Caco-2 (cell line): ENCODE results near the gene VASH1. TPM values are rescaled to one million over a fixed set of nuclear protein-coding genes. Genes with fewer than 3 reads are reported as not detected.

Source experiments
- BruUV-seq: library from RNA; stranded (reverse); fragments of 400-500 nt; replicated peaks from 2 replicates; lab custom pipeline; 2021; lab: Mats Ljungman, UMichigan
- CTCF ChIA-PET: fragments of 300-600 bp; sonication (Branson Sonifier 250); formaldehyde crosslinking; loops from one replicate; lab custom pipeline; 2022; ENCODE audit warnings: antibody characterized with exemption; lab: Charles Lee
- POLR2A ChIA-PET: fragments of 300-600 bp; sonication (Branson Sonifier 250); formaldehyde crosslinking; loops from one replicate; lab custom pipeline; 2022; ENCODE audit warnings: antibody characterized with exemption; lab: Charles Lee
- DNase-seq, 2 experiments: peaks; one replicate each; pipeline versions ENCODE4 v3.0.0 to v3.0.0-alpha.2; 2020 to 2022
- H3K27me3 ChIP-seq: replicated peaks from 2 replicates; pipeline ENCODE4 v1.6.0; 2011; ENCODE audit warnings: low read length; ENCODE audit not compliant: control insufficient read depth, insufficient read depth
- H3K36me3 ChIP-seq: 2 replicates; pipeline ENCODE4 v1.5.1; 2011; ENCODE audit warnings: low read length; ENCODE audit not compliant: control insufficient read depth, insufficient read depth
- H3K4me1 ChIP-seq: fragments of 250-450 bp; sonication (Bioruptor Pico); 2 replicates; pipeline ENCODE4 v1.5.1; 2020; ENCODE audit warnings: mild to moderate bottlenecking
- H3K4me3 ChIP-seq: 2 replicates; pipeline ENCODE4 v1.5.1; 2011; ENCODE audit warnings: low read depth, mild to moderate bottlenecking, control low read depth, low read length
- H3K9me3 ChIP-seq: fragments of 250-450 bp; sonication (Bioruptor Pico); 2 replicates; pipeline ENCODE4 v1.5.1; 2020; ENCODE audit warnings: mild to moderate bottlenecking, moderate library complexity
- H3K27ac Mint-ChIP-seq: one replicate; pipeline ENCODE4 v1.8.0; 2022; ENCODE audit warnings: mixed read lengths; ENCODE audit not compliant: unreplicated experiment
- H3K27me3 Mint-ChIP-seq: one replicate; pipeline ENCODE4 v1.8.0; 2022; ENCODE audit warnings: mixed read lengths; ENCODE audit not compliant: insufficient read depth, unreplicated experiment
- H3K36me3 Mint-ChIP-seq: one replicate; pipeline ENCODE4 v1.8.0; 2022; ENCODE audit warnings: mild to moderate bottlenecking, mixed read lengths; ENCODE audit not compliant: insufficient read depth, unreplicated experiment
- H3K4me1 Mint-ChIP-seq: one replicate; pipeline ENCODE4 v1.8.0; 2022; ENCODE audit warnings: low read depth, mixed read lengths; ENCODE audit not compliant: unreplicated experiment
- H3K4me3 Mint-ChIP-seq: one replicate; pipeline ENCODE4 v1.8.0; 2022; ENCODE audit warnings: mild to moderate bottlenecking, moderate library complexity, mixed read lengths; ENCODE audit not compliant: unreplicated experiment
- H3K9me3 Mint-ChIP-seq: one replicate; pipeline ENCODE4 v1.8.0; 2022; ENCODE audit warnings: mixed read lengths; ENCODE audit not compliant: unreplicated experiment
- intact Hi-C: fragments of 100-400 bp; cut with micrococcal nuclease; formaldehyde crosslinking; loops from one replicate; pipeline ENCODE4 v1.10.0; 2022; ENCODE audit not compliant: unreplicated experiment
- total RNA-seq: library from RNA; stranded (reverse); gene quantifications from 2 replicates; pipeline ENCODE4 v1.2.3, GENCODE V29; 2022
- TF ChIP-seq, protein P1 (sequence below), 2 experiments: fragments of 200-600 bp in 1 of 2; IDR thresholded peaks; 1 replicate in 1 of 2; 2 replicates in 1 of 2; pipeline versions ENCODE4 v1.5.1 to v1.8.0; 2011 to 2022; ENCODE audit warnings: antibody characterized with exemption in 1 of 2, control low read depth in 1 of 2, inconsistent platforms in 1 of 2, low read depth in 1 of 2, low read length in 1 of 2, mild to moderate bottlenecking in 1 of 2, moderate library complexity in 1 of 2; ENCODE audit not compliant: insufficient read depth in 1 of 2, severe bottlenecking in 1 of 2, unreplicated experiment in 1 of 2

The VASH1 gene
- total RNA-seq, 1 experiment from 2014 or later = 0.18 TPM

DNA sequence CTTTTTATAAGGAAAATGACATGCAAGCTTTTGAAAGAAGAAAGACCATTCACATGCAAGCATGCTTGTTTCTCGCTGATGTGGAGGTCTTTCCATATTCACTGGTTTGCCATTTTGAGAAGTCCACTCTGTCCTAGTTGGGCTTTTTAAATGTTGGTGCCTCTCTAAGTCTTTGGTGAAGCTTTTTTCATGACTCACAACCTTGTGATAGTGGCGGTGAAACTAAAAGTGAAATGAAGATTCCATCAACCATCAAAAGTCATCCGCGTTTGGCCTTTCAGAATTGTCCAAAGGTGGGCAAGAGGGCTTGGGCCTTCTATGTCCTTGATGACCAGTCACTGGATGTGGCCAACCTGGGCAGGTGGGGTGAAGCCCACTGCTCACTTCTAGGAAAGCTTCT, 69.3 kb downstream of the VASH1 start:
- Mint-ChIP-seq H3K27me3 (peaks cover 2% of the 10 kb centered on the region), H3K4me3 (no peak overlapping the region), H3K9me3 (no peaks in the 10 kb centered on the region), H3K27ac (no peak overlapping the region), H3K4me1 (peaks cover 9% of the 10 kb centered on the region), H3K36me3 (no peaks in the 10 kb centered on the region)
- Histone ChIP-seq H3K36me3 (no peaks in the 10 kb centered on the region), H3K4me3 (no peak overlapping the region), H3K27me3 (no peaks in the 10 kb centered on the region), H3K4me1 (peaks cover 12% of the 10 kb centered on the region), H3K9me3 (peaks cover 6% of the 10 kb centered on the region; the same call in 1 of the 2 replicates)
- TF ChIP-seq, protein P1, sequence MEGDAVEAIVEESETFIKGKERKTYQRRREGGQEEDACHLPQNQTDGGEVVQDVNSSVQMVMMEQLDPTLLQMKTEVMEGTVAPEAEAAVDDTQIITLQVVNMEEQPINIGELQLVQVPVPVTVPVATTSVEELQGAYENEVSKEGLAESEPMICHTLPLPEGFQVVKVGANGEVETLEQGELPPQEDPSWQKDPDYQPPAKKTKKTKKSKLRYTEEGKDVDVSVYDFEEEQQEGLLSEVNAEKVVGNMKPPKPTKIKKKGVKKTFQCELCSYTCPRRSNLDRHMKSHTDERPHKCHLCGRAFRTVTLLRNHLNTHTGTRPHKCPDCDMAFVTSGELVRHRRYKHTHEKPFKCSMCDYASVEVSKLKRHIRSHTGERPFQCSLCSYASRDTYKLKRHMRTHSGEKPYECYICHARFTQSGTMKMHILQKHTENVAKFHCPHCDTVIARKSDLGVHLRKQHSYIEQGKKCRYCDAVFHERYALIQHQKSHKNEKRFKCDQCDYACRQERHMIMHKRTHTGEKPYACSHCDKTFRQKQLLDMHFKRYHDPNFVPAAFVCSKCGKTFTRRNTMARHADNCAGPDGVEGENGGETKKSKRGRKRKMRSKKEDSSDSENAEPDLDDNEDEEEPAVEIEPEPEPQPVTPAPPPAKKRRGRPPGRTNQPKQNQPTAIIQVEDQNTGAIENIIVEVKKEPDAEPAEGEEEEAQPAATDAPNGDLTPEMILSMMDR (IDR thresholded peaks at IDR 0.05; ENCODE audit: insufficient read depth in 1 of 2, low read depth in 1 of 2, low read length in 1 of 2, severe bottlenecking in 1 of 2, unreplicated experiment in 1 of 2) = no peak
- no TSS peak for BruUV-seq
- POLR2A ChIA-PET = no interaction called here
- no peak for DNase-seq
- intact Hi-C loops = no loop called here
- CTCF ChIA-PET = no interaction called here

- no peaks in the 10 kb centered on the region for H3K36me3 Mint-ChIP-seq
- Histone ChIP-seq H3K27me3 (no peaks in the 10 kb centered on the region), H3K4me3 (no peak overlapping the region), H3K36me3 (no peaks in the 10 kb centered on the region), H3K4me1 (peaks cover 12% of the 10 kb centered on the region), H3K9me3 (peaks cover 6% of the 10 kb centered on the region; the same call in 1 of the 2 replicates)
- TF ChIP-seq, protein P1 (IDR thresholded peaks at IDR 0.05; ENCODE audit: insufficient read depth in 1 of 2, low read depth in 1 of 2, low read length in 1 of 2, severe bottlenecking in 1 of 2, unreplicated experiment in 1 of 2) = no peak
- CTCF ChIA-PET = interaction anchor here (0.7 kb wide), 1 partner anchor 526 kb away, joined by 4 read pairs; no protein-coding TSS in a partner anchor
- H3K4me3 Mint-ChIP-seq = no peak overlapping the region
- no TSS peak for BruUV-seq
- no peaks in the 10 kb centered on the region for H3K27me3 Mint-ChIP-seq
- intact Hi-C loops = no loop called here
- peaks cover 9% of the 10 kb centered on the region for H3K4me1 Mint-ChIP-seq
- no peak for DNase-seq
- POLR2A ChIA-PET = no interaction called here
- no peak overlapping the region for H3K27ac Mint-ChIP-seq
- H3K9me3 Mint-ChIP-seq = no peaks in the 10 kb centered on the region
These were observed 71.3 kb downstream of the VASH1 start for GRCh38 chr14:76832503-76832988.

Other genes starting within 250 kb of the VASH1 start
- 23.0 and 23.2 TPM in 2 replicates for gene ANGEL1, start 51.4 kb downstream of the VASH1 start, total RNA-seq
- gene LRRC74A, start 64.9 kb downstream of the VASH1 start, total RNA-seq = not detected in 2 replicates